K562 (cell line): ENCODE data around the gene PRKD2. TPM values are rescaled to one million over a fixed set of nuclear protein-coding genes. Genes with fewer than 3 reads are reported as not detected.

ENCODE experiments used
- CHCHD3 ChIP-seq: fragments of 250-450 bp; sonication (Bioruptor Pico); IDR thresholded peaks from 2 replicates; pipeline ENCODE4 v2.1.2; 2022; ENCODE audit warnings: mild to moderate bottlenecking
- ELF2 ChIP-seq: fragments of 250-450 bp; sonication (Bioruptor Pico); IDR thresholded peaks from 2 replicates; pipeline ENCODE4 v1.5.0; 2021; ENCODE audit warnings: mild to moderate bottlenecking
- FOXK1 ChIP-seq: sonication (generic); formaldehyde crosslinking; IDR thresholded peaks from 2 replicates; pipeline ENCODE4 v1.8.0; 2022; ENCODE audit warnings: missing genetic modification reagents, mild to moderate bottlenecking, borderline replicate concordance
- GABPA ChIP-seq: fragments of 200-800 bp; sonication (Bioruptor generic); conservative IDR thresholded peaks from 2 replicates; pipeline ENCODE4 v1.6.1; 2016; ENCODE audit warnings: low read depth, missing genetic modification characterization, missing compliant biosample characterization
- HMGN3 ChIP-seq: IDR thresholded peaks from 2 replicates; pipeline ENCODE4 v1.6.1; 2011; ENCODE audit warnings: borderline replicate concordance, low read depth, mild to moderate bottlenecking, mixed read lengths, low read length; ENCODE audit not compliant: insufficient read length; ENCODE audit errors: extremely low read depth
- HNRNPH1 ChIP-seq: fragments of 200-400 bp; formaldehyde crosslinking; optimal IDR thresholded peaks from 2 replicates; pipeline ENCODE3; 2017; ENCODE audit warnings: low read depth, mild to moderate bottlenecking, low read length, moderate library complexity
- KAT7 ChIP-seq: sonication (generic); formaldehyde crosslinking; IDR thresholded peaks from 2 replicates; pipeline ENCODE4 v1.8.0; 2022; ENCODE audit warnings: missing genetic modification reagents, mild to moderate bottlenecking, borderline replicate concordance
- MBD2 ChIP-seq: sonication (generic); IDR thresholded peaks from 2 replicates; pipeline ENCODE4 v1.6.1; 2016; ENCODE audit warnings: low read depth, borderline replicate concordance
- NFE2L1 ChIP-seq: fragments of 450-650 bp; IDR thresholded peaks from 2 replicates; pipeline ENCODE4 v1.6.1; 2016; ENCODE audit warnings: missing genetic modification characterization, low read depth, mild to moderate bottlenecking, missing compliant biosample characterization, moderate library complexity, borderline replicate concordance
- NRF1 ChIP-seq, 2 experiments: fragments of 450-650 bp; IDR thresholded peaks in 1 of 2; conservative IDR thresholded peaks in 1 of 2; 2 replicates each; pipeline ENCODE4 v1.6.1; 2014; ENCODE audit warnings: mild to moderate bottlenecking in 2 of 2
- SMARCB1 ChIP-seq: IDR thresholded peaks from 2 replicates; pipeline ENCODE4 v1.6.1; 2011; ENCODE audit warnings: improper control_type of control experiment, low read depth; ENCODE audit not compliant: insufficient read length
- SPI1 ChIP-seq: IDR thresholded peaks from 2 replicates; pipeline ENCODE4 v1.6.1; 2011; ENCODE audit warnings: low read depth, low read length, control low read depth, borderline replicate concordance
- TEAD1 ChIP-seq, 2 experiments: fragments of 450-650 bp in 1 of 2; sonication (generic) in 1 of 2; formaldehyde crosslinking; IDR thresholded peaks; 2 replicates each; pipeline versions ENCODE4 v1.4.0 to v1.8.0; 2020 to 2022; ENCODE audit warnings: mild to moderate bottlenecking in 2 of 2, missing genetic modification reagents in 1 of 2
- ZBTB7A ChIP-seq: IDR thresholded peaks from 2 replicates; pipeline ENCODE4 v1.6.1; 2011; ENCODE audit warnings: low read depth, mild to moderate bottlenecking, low read length, moderate library complexity, borderline replicate concordance; ENCODE audit not compliant: control insufficient read depth
- ZFX ChIP-seq: sonication (generic); formaldehyde crosslinking; IDR thresholded peaks from 2 replicates; pipeline ENCODE4 v1.8.0; 2022; ENCODE audit warnings: mild to moderate bottlenecking, missing genetic modification reagents, moderate library complexity
- ZNF696 ChIP-seq: fragments of 250-450 bp; sonication (Bioruptor Pico); conservative IDR thresholded peaks from 2 replicates; pipeline ENCODE4 v1.4.0; 2020; ENCODE audit warnings: mild to moderate bottlenecking, moderate library complexity
- ZNF778 ChIP-seq: fragments of 450-650 bp; formaldehyde crosslinking; IDR thresholded peaks from 2 replicates; pipeline ENCODE4 v1.4.0; 2020; ENCODE audit warnings: mild to moderate bottlenecking, moderate library complexity
- polyA plus RNA-seq, 8 experiments: library from polyadenylated mRNA; depleted of rRNA in 4 of 8; stranded (reverse) in 5 of 8; unstranded in 3 of 8; fragments of >200 nt; fragmentation: Nextera tagmentation in 2 of 8; fragmentation: Illumina TruSeq in 1 of 8; extraction: Ambion mirVana in 2 of 8; extraction: Trizol in 1 of 8; gene quantifications; 2 replicates each; pipeline versions ENCODE4 v1.2.1 to v1.2.3, GENCODE V29; 2011 to 2014; ENCODE audit warnings: inconsistent platforms in 1 of 8, missing spikeins in 1 of 8
- total RNA-seq, 7 experiments: library from RNA; depleted of rRNA in 6 of 7; stranded (reverse); fragments of >200 nt in 6 of 7; fragmentation: Illumina TruSeq in 2 of 7; extraction: Trizol in 2 of 7; gene quantifications; 2 replicates each; pipeline versions ENCODE4 v1.2.1 to v1.2.3, GENCODE V29; 2011 to 2021; ENCODE audit warnings: low replicate concordance in 1 of 7
- TF ChIP-seq, protein P1 (sequence below): fragments of 250-450 bp; sonication (Bioruptor Pico); IDR thresholded peaks from 2 replicates; pipeline ENCODE4 v1.8.0; 2022; ENCODE audit warnings: inconsistent platforms
- TF ChIP-seq, protein P2 (sequence below): fragments of 450-650 bp; IDR thresholded peaks from 2 replicates; pipeline ENCODE4 v1.6.1; 2017; ENCODE audit warnings: antibody characterized with exemption, mild to moderate bottlenecking
- TF ChIP-seq, protein P3 (sequence below): fragments of 250-450 bp; sonication (Bioruptor Pico); IDR thresholded peaks from 2 replicates; pipeline ENCODE4 v1.8.0; 2022; ENCODE audit warnings: inconsistent platforms, mild to moderate bottlenecking, moderate library complexity, borderline replicate concordance

PRKD2 gene
- total and polyA plus RNA-seq, 9 of the 15 experiments (the other 6 are each of a cell fraction or from before 2014, with no cell fraction given): 1.8 to 60.0 (median 15.0) TPM

DNA sequence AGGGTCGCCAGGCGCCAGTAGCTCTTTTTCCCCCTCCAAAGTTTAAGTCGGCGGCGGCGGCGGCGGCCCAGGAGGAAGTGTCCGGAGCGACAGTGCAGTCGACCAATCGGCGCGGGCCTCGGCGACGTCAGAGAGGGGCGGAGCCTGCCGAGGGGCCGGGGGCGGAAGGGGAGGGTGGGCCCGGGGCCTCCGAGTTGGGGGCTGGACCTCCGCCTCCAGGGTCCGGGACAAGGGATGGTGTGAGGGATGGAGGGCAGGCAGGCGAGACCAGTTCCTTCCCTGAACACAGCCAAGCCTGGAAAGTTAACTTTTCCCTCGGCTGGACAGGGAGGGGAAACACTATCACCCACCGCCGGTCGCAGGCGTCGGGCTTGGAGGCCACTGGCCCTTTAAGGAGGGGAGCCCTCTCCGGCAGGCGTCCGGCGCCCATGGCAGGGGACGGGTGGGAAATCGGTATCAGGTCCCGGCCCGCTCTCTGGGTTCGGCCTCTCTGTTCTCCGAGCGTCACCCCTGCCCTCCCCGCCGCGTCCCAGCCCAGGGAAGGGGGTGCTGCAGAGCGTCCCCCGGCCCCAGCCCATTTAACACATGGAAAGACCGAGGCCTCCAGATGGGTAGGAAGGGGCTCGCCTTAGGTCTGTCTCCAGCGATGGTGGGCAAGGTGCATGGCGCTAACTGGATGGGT lies at the start of gene PRKD2 (continued):
- TF ChIP-seq, protein P1, sequence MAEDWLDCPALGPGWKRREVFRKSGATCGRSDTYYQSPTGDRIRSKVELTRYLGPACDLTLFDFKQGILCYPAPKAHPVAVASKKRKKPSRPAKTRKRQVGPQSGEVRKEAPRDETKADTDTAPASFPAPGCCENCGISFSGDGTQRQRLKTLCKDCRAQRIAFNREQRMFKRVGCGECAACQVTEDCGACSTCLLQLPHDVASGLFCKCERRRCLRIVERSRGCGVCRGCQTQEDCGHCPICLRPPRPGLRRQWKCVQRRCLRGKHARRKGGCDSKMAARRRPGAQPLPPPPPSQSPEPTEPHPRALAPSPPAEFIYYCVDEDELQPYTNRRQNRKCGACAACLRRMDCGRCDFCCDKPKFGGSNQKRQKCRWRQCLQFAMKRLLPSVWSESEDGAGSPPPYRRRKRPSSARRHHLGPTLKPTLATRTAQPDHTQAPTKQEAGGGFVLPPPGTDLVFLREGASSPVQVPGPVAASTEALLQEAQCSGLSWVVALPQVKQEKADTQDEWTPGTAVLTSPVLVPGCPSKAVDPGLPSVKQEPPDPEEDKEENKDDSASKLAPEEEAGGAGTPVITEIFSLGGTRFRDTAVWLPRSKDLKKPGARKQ (CRISPR knock-in tag): no peak
- TF ChIP-seq HNRNPH1 (no peak), FOXK1 (CRISPR knock-in tag) (no peak), CHCHD3 (CRISPR knock-in tag) (no peak), KAT7 (CRISPR knock-in tag) (no peak), ZBTB7A (peak; percentile 92; the same call in 1 of the 2 replicates), HMGN3 (peak; percentile 38), SPI1 (peak; percentile 48; the same call in 1 of the 2 replicates), MBD2 (peak; percentile 62; the same call in 1 of the 2 replicates), GABPA (tag) (peak; percentile 81), ZNF778 (CRISPR knock-in tag) (no peak), ZFX (peak; percentile 47), NFE2L1 (no peak), TEAD1 (CRISPR knock-in tag; IDR thresholded peaks at IDR 0.05) (0 out of 4 replicates have a peak, but pooled peaks of 1 of the 2 experiments have one; percentile 29), ELF2 (no peak), NRF1 (conservative IDR thresholded peaks at IDR 0.05 in 1 of 2, IDR thresholded peaks at IDR 0.05 in 1 of 2) (0 out of 4 replicates have a peak, but pooled peaks of 1 of the 2 experiments have one; percentile 20), ZNF696 (no peak), SMARCB1 (no peak)
- TF ChIP-seq, protein P2, sequence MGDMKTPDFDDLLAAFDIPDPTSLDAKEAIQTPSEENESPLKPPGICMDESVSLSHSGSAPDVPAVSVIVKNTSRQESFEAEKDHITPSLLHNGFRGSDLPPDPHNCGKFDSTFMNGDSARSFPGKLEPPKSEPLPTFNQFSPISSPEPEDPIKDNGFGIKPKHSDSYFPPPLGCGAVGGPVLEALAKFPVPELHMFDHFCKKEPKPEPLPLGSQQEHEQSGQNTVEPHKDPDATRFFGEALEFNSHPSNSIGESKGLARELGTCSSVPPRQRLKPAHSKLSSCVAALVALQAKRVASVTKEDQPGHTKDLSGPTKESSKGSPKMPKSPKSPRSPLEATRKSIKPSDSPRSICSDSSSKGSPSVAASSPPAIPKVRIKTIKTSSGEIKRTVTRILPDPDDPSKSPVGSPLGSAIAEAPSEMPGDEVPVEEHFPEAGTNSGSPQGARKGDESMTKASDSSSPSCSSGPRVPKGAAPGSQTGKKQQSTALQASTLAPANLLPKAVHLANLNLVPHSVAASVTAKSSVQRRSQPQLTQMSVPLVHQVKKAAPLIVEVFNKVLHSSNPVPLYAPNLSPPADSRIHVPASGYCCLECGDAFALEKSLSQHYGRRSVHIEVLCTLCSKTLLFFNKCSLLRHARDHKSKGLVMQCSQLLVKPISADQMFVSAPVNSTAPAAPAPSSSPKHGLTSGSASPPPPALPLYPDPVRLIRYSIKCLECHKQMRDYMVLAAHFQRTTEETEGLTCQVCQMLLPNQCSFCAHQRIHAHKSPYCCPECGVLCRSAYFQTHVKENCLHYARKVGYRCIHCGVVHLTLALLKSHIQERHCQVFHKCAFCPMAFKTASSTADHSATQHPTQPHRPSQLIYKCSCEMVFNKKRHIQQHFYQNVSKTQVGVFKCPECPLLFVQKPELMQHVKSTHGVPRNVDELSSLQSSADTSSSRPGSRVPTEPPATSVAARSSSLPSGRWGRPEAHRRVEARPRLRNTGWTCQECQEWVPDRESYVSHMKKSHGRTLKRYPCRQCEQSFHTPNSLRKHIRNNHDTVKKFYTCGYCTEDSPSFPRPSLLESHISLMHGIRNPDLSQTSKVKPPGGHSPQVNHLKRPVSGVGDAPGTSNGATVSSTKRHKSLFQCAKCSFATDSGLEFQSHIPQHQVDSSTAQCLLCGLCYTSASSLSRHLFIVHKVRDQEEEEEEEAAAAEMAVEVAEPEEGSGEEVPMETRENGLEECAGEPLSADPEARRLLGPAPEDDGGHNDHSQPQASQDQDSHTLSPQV: no peak
- TF ChIP-seq, protein P3, sequence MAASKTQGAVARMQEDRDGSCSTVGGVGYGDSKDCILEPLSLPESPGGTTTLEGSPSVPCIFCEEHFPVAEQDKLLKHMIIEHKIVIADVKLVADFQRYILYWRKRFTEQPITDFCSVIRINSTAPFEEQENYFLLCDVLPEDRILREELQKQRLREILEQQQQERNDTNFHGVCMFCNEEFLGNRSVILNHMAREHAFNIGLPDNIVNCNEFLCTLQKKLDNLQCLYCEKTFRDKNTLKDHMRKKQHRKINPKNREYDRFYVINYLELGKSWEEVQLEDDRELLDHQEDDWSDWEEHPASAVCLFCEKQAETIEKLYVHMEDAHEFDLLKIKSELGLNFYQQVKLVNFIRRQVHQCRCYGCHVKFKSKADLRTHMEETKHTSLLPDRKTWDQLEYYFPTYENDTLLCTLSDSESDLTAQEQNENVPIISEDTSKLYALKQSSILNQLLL (CRISPR knock-in tag): no peak
